Measurements from ENCODE around the gene EBF4. TPM values are rescaled to one million over a fixed set of nuclear protein-coding genes. Genes with fewer than 3 reads are reported as not detected.

EBF4 gene
- total RNA-seq, 1 donor from 2014 or later, result 19.2 TPM

- Histone ChIP-seq H3K9me3 (no peaks in the 10 kb centered on the region), H3K4me1 (no peaks in the 10 kb centered on the region), H3K27ac (no peak overlapping the region), H3K36me3 (no peaks in the 10 kb centered on the region), H3K4me3 (no peak overlapping the region), H3K27me3 (no peaks in the 10 kb centered on the region)
- intact Hi-C loops (cut with DNase I), result no loop called here
- DNase-seq (ENCODE audit: low spot score in 2 of 2), result no peak
- TF ChIP-seq CTCF (IDR thresholded peaks at IDR 0.05), result no peak
Observed at GRCh38 chr20:2742431-2742830, 49.9 kb downstream of the EBF4 start.

- DNase-seq (ENCODE audit: low spot score in 2 of 2), result no peak
Observed at GRCh38 chr20:2742934-2743559, 50.5 kb downstream of the EBF4 start.

GRCh38 chr20:2745060-2745910, 52.7 kb downstream of the EBF4 start:
- Histone ChIP-seq H3K36me3 (no peaks in the 10 kb centered on the region), H3K27me3 (no peaks in the 10 kb centered on the region), H3K9me3 (no peaks in the 10 kb centered on the region), H3K4me3 (no peak overlapping the region), H3K27ac (no peak overlapping the region), H3K4me1 (no peaks in the 10 kb centered on the region)
- DNase-seq (ENCODE audit: low spot score in 2 of 2), result no peak
- TF ChIP-seq CTCF (IDR thresholded peaks at IDR 0.05), result no peak
- intact Hi-C loops (cut with DNase I), result no loop called here

More at GRCh38 chr20:2742934-2743559, 50.5 kb downstream of the EBF4 start:
- peak; percentile 55 to 74 (median 69) for TF ChIP-seq CTCF (IDR thresholded peaks at IDR 0.05)
- no peaks in the 10 kb centered on the region for H3K36me3 ChIP-seq
- H3K9me3 ChIP-seq, result no peaks in the 10 kb centered on the region
- H3K4me3 ChIP-seq, result no peak overlapping the region
- H3K4me1 ChIP-seq, result no peaks in the 10 kb centered on the region
- intact Hi-C loops (cut with DNase I), result no loop called here
- H3K27me3 ChIP-seq, result no peaks in the 10 kb centered on the region
- no peak overlapping the region for H3K27ac ChIP-seq

- no peak for DNase-seq (ENCODE audit: low spot score in 2 of 2)
- no peak overlapping the region for H3K27ac ChIP-seq
- no peaks in the 10 kb centered on the region for H3K27me3 ChIP-seq
- no peaks in the 10 kb centered on the region for H3K9me3 ChIP-seq
- no peak for TF ChIP-seq CTCF (IDR thresholded peaks at IDR 0.05)
- intact Hi-C loops (cut with DNase I), result no loop called here
- H3K4me3 ChIP-seq, result no peak overlapping the region
- H3K4me1 ChIP-seq, result no peaks in the 10 kb centered on the region
- H3K36me3 ChIP-seq, result no peaks in the 10 kb centered on the region
Observed at GRCh38 chr20:2745936-2746635, 53.5 kb downstream of the EBF4 start.

- DNase-seq (ENCODE audit: low spot score in 2 of 2), result no peak
- Histone ChIP-seq H3K27ac (no peak overlapping the region), H3K36me3 (no peaks in the 10 kb centered on the region), H3K9me3 (no peaks in the 10 kb centered on the region), H3K27me3 (no peaks in the 10 kb centered on the region), H3K4me1 (peaks cover 3 to 5% of the 10 kb centered on the region in 2 donors), H3K4me3 (no peak overlapping the region)
- intact Hi-C loops (cut with DNase I), result no loop called here
- TF ChIP-seq CTCF (IDR thresholded peaks at IDR 0.05), result no peak
Observed at GRCh38 chr20:2746636-2747265, 54.2 kb downstream of the EBF4 start.

Data from ascending aorta (tissue), 2 donors.